GM23248 (cell line): Measurements from ENCODE around the gene FILIP1L. TPM values are rescaled to one million over a fixed set of nuclear protein-coding genes. Genes with fewer than 3 reads are reported as not detected.

ENCODE experiments used
- DNase-seq: peaks from one replicate; pipeline ENCODE4 v3.0.0-alpha.2; 2015
- H2AFZ ChIP-seq: fragments of 200-600 bp; sonication (generic); 2 replicates; pipeline ENCODE4 v1.6.1; 2016; ENCODE audit warnings: antibody characterized with exemption
- H3F3A ChIP-seq: fragments of 200-600 bp; sonication (generic); 2 replicates; pipeline ENCODE4 v1.6.1; 2016; ENCODE audit warnings: mild to moderate bottlenecking, antibody characterized with exemption, mixed run types; ENCODE audit not compliant: insufficient read depth
- H3K27ac ChIP-seq: fragments of 200-600 bp; sonication (generic); 2 replicates; pipeline ENCODE4 v1.5.1; 2016; ENCODE audit warnings: mild to moderate bottlenecking
- H3K27me3 ChIP-seq: fragments of 200-600 bp; sonication (generic); replicated peaks from 2 replicates; pipeline ENCODE4 v1.6.1; 2016; ENCODE audit warnings: mild to moderate bottlenecking; ENCODE audit not compliant: insufficient read depth
- H3K36me3 ChIP-seq: fragments of 200-600 bp; sonication (generic); 2 replicates; pipeline ENCODE4 v1.6.1; 2016; ENCODE audit warnings: low read depth, mild to moderate bottlenecking
- H3K4me1 ChIP-seq: fragments of 200-600 bp; sonication (generic); 2 replicates; pipeline ENCODE4 v1.6.1; 2016; ENCODE audit warnings: mild to moderate bottlenecking; ENCODE audit not compliant: insufficient read depth
- H3K4me2 ChIP-seq: fragments of 200-600 bp; sonication (generic); one replicate; pipeline ENCODE4 v1.6.1; 2016; ENCODE audit warnings: mild to moderate bottlenecking; ENCODE audit not compliant: unreplicated experiment
- H3K4me3 ChIP-seq: fragments of 200-600 bp; sonication (generic); 2 replicates; pipeline ENCODE4 v1.5.1; 2016; ENCODE audit warnings: mild to moderate bottlenecking
- H3K79me2 ChIP-seq: fragments of 200-600 bp; sonication (generic); 2 replicates; pipeline ENCODE4 v1.6.1; 2016; ENCODE audit warnings: mild to moderate bottlenecking; ENCODE audit not compliant: insufficient read depth
- H3K9ac ChIP-seq: fragments of 200-600 bp; sonication (generic); 2 replicates; pipeline ENCODE4 v1.6.1; 2016; ENCODE audit warnings: mild to moderate bottlenecking
- H3K9me2 ChIP-seq: fragments of 200-600 bp; sonication (generic); 2 replicates; pipeline ENCODE4 v1.6.1; 2016; ENCODE audit warnings: mixed run types, mild to moderate bottlenecking, moderate library complexity; ENCODE audit not compliant: insufficient read depth
- H3K9me3 ChIP-seq: fragments of 200-600 bp; sonication (generic); one replicate; pipeline ENCODE4 v1.6.1; 2017; ENCODE audit warnings: low read depth
- H4K20me1 ChIP-seq: fragments of 200-600 bp; sonication (generic); 2 replicates; pipeline ENCODE4 v1.6.0; 2016; ENCODE audit not compliant: insufficient read depth
- EZH2 ChIP-seq: fragments of 200-600 bp; sonication (generic); IDR thresholded peaks from 2 replicates; pipeline ENCODE4 v1.6.1; 2018; ENCODE audit warnings: antibody characterized with exemption, mild to moderate bottlenecking; ENCODE audit not compliant: insufficient read depth, poor library complexity, severe bottlenecking
- EZH2phosphoT487 ChIP-seq: fragments of 200-600 bp; sonication (generic); IDR thresholded peaks from 2 replicates; pipeline ENCODE4 v1.6.1; 2018; ENCODE audit warnings: antibody characterized with exemption, moderate library complexity, mild to moderate bottlenecking, low read depth; ENCODE audit not compliant: insufficient read depth
- WGBS, 2 experiments: methylation state at CpG; one replicate each; pipeline ENCODE4 v1.1.6; 2015 to 2017; ENCODE audit warnings: low lambda C conversion rate in 2 of 2, low coverage in 1 of 2; ENCODE audit errors: missing lambda C conversion rate in 2 of 2; 5-methylcytosine and 5-hydroxymethylcytosine counted together
- in situ Hi-C: fragments of 300-500 bp; cut with MboI; formaldehyde crosslinking; loops from 2 replicates; pipeline ENCODE4 v1.15.0; 2020
- polyA plus RNA-seq: library from polyadenylated mRNA; unstranded; fragments of >200 nt; fragmentation: Nextera tagmentation; extraction: Ambion mirVana; gene quantifications from 2 replicates; pipeline ENCODE4 v1.2.1, GENCODE V29; 2016
- total RNA-seq: library from RNA; depleted of rRNA; stranded (reverse); fragments of >200 nt; shearing (Covaris generic); gene quantifications from 2 replicates; pipeline ENCODE4 v1.2.3, GENCODE V29; 2014

FILIP1L gene
- total and polyA plus RNA-seq, 2 experiments from 2014 or later: 45.0 to 66.3 TPM

DNA sequence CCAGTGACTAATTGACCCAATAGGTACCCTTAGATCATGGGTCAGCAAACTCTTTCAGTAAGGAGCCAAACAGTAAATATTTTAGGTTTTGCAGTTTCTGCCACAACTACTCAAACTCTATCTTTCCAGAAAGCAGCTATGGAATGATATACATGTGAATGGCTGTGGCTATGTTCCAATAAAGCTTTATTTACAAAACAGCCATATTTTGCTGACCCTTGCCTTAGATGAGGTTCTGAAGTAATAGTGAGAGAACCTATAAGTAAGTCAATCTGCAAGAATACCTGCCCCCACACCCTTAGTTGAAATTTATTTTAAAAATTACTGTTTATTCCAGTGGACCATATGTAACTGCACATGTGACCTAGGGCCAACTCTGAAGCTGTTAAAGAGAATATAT is 162.6 kb downstream of the FILIP1L start:
- no peaks in the 10 kb centered on the region for H4K20me1 ChIP-seq
- H3F3A ChIP-seq: peaks cover 15% of the 10 kb centered on the region
- no peak overlapping the region for H3K9ac ChIP-seq
- TF ChIP-seq EZH2phosphoT487 (no peak), EZH2 (no peak)
- no peaks in the 10 kb centered on the region for H3K27me3 ChIP-seq
- no peaks in the 10 kb centered on the region for H3K9me3 ChIP-seq
- no peak overlapping the region for H3K4me2 ChIP-seq
- no peak for DNase-seq
- peaks cover 31% of the 10 kb centered on the region for H3K4me1 ChIP-seq
- no peak overlapping the region for H3K4me3 ChIP-seq
- H2AFZ ChIP-seq: no peak overlapping the region
- no peaks in the 10 kb centered on the region for H3K79me2 ChIP-seq
- peak overlapping the region; percentile 38; the same call in 1 of the 2 replicates for H3K27ac ChIP-seq
- no peaks in the 10 kb centered on the region for H3K9me2 ChIP-seq
- in situ Hi-C loops: no loop called here
- no peaks in the 10 kb centered on the region for H3K36me3 ChIP-seq

DNA sequence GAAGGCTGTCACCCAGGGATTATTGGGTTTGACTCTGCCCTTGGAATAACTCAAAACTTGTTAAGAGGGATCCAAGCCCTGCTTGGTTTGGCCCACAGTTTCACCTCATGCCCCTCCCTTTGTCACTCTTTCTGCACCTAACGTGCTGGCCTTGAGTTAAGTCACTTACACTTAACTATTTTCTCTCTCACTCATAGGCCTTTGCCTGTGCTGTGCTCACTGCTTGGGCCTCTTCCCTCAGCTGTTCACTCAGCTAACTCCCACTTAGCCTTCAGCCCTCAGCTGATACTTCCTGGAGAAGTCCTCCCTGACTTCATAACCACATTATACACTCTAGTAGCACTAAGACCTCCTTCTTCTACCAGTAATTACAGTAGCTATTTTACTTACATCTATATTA is 163.4 kb downstream of the FILIP1L start:
- H3K9ac ChIP-seq: no peak overlapping the region
- no peak for TF ChIP-seq EZH2
- no peaks in the 10 kb centered on the region for H3K79me2 ChIP-seq
- H3K36me3 ChIP-seq: no peaks in the 10 kb centered on the region
- H3K4me2 ChIP-seq: no peak overlapping the region
- H3K9me2 ChIP-seq: no peaks in the 10 kb centered on the region
- H3K4me3 ChIP-seq: no peak overlapping the region
- in situ Hi-C loops: no loop called here
- H3K27ac ChIP-seq: no peak overlapping the region
- peaks cover 15% of the 10 kb centered on the region for H3F3A ChIP-seq
- 72 to 73% methylated on average over 1 of the region's 1 CpG for WGBS, 2 experiments
- H4K20me1 ChIP-seq: no peaks in the 10 kb centered on the region
- no peak for DNase-seq
- no peak overlapping the region for H2AFZ ChIP-seq
- no peaks in the 10 kb centered on the region for H3K27me3 ChIP-seq
- no peaks in the 10 kb centered on the region for H3K9me3 ChIP-seq
- H3K4me1 ChIP-seq: peaks cover 31% of the 10 kb centered on the region

DNA sequence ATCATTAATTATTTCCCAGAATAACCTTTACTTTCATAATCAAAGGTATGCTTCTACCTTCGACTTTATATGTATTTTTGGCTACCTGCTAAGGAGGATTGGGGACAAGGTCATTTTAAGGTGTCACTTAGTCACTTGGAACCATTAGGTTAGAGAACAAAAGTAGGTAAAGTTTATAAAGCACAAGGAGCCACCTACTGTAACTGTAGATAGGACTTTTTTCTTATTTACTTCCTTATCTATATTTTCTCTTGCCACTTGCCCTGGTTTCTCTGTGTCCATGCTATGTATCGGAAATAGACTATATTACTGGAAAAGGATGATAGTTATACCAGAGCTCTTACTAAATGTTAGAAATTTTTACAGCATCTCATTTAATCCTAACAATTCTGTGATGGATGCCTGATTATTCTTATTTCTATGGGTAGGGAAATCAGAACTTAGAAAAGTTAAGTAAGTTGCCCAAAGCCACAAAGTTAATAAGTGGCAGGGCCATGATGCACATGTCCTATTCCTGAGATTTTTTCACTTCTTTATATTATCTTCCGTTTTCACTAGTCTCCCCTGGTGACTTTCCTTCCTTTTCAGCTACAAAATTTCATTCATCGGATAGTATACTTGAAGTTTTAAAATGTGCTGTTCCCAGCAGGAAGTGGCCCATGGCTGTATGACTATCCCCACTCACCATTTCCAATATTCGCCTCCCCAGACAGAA is 164.2 kb downstream of the FILIP1L start:
- Histone ChIP-seq H3K9ac (no peak overlapping the region), H3K4me1 (peaks cover 40% of the 10 kb centered on the region), H3K36me3 (no peaks in the 10 kb centered on the region), H3K4me3 (no peak overlapping the region), H2AFZ (no peak overlapping the region), H4K20me1 (no peaks in the 10 kb centered on the region), H3F3A (peaks cover 15% of the 10 kb centered on the region), H3K4me2 (no peak overlapping the region), H3K79me2 (no peaks in the 10 kb centered on the region), H3K9me2 (no peaks in the 10 kb centered on the region), H3K9me3 (no peaks in the 10 kb centered on the region), H3K27me3 (no peaks in the 10 kb centered on the region), H3K27ac (no peak overlapping the region)
- in situ Hi-C loops: no loop called here
- WGBS, 2 experiments: 96 to 98% methylated on average over 5 of the region's 5 CpGs
- TF ChIP-seq EZH2phosphoT487 (no peak), EZH2 (no peak)
- DNase-seq: no peak

DNA sequence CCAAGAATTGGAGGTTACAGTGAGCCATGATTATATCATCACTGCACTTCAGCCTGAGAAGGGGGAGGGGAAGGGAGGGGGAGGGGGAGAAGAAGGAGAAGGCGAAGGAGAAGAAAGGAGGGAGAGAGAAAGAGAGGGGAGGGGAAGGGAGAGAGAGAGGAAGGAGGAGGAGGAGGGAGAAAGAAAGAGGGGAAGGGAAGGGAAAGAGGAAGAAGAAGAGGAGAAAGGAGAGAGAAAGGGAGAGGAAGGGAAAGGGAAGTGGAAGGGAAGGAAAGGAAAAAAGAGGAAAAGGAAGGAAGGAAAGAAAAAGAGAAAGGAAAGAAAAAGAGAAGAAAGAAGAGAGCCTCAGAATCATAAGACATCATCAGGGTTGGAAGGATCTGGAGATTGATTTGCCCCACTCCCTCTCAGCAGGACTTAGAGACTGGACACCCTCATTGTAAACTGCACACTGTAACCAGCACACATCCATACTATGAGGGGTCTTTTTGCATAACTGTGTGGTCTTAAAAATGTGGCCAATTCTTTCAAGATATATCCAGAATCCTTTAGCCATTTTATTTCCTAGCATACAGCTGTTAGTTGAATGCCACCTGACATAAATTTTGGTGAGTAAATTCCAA is 165.7 kb downstream of the FILIP1L start:
- in situ Hi-C loops: no loop called here
- peaks cover 34% of the 10 kb centered on the region for H3K4me1 ChIP-seq
- no peak overlapping the region for H2AFZ ChIP-seq
- H4K20me1 ChIP-seq: no peaks in the 10 kb centered on the region
- peaks cover 15% of the 10 kb centered on the region for H3F3A ChIP-seq
- no peak overlapping the region for H3K4me3 ChIP-seq
- H3K4me2 ChIP-seq: no peak overlapping the region
- WGBS, 2 experiments: 100% methylated on average over 1 of the region's 1 CpG; no CpG with 5 or more reads in 1 of the 2 experiments
- no peaks in the 10 kb centered on the region for H3K36me3 ChIP-seq
- no peaks in the 10 kb centered on the region for H3K9me2 ChIP-seq
- TF ChIP-seq EZH2 (no peak), EZH2phosphoT487 (no peak)
- H3K9ac ChIP-seq: no peak overlapping the region
- no peaks in the 10 kb centered on the region for H3K9me3 ChIP-seq
- no peak for DNase-seq
- no peak overlapping the region for H3K27ac ChIP-seq
- no peaks in the 10 kb centered on the region for H3K79me2 ChIP-seq
- no peaks in the 10 kb centered on the region for H3K27me3 ChIP-seq
